ENCODE results near the gene AMFR.

DNA sequence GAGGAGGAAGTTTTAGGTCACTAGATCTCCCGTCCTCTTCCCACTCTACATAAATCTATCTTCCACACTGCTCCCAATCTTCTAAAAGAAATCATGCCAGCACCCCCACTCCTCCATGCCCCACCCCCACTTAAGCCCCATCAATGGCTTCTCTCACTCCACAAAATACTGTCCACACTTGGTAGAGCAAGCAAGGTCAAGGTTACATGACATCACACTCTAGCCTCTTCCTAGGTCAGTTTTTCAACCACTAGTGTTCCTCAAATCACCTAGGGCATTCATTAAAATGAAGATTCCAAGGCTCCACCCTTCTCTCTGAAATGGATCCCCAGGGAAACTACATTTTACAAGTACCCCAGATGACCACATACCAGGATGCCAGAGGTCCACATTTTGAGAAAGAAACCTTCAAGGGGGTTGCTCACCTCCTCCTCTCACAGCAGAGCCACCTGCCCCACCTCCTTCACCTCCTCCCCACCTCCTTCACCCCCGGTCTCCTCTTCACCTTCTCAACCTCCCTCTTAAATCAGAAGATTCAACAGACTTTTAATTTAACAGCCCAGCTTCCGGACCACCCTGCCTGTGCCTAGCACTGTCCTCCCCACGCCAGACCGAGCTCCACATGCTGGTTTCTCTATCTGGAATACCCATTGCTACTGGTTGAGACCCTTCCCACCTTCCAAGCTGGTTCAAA is 3.2 kb downstream of the AMFR start:
- TF ChIP-seq, protein P1, sequence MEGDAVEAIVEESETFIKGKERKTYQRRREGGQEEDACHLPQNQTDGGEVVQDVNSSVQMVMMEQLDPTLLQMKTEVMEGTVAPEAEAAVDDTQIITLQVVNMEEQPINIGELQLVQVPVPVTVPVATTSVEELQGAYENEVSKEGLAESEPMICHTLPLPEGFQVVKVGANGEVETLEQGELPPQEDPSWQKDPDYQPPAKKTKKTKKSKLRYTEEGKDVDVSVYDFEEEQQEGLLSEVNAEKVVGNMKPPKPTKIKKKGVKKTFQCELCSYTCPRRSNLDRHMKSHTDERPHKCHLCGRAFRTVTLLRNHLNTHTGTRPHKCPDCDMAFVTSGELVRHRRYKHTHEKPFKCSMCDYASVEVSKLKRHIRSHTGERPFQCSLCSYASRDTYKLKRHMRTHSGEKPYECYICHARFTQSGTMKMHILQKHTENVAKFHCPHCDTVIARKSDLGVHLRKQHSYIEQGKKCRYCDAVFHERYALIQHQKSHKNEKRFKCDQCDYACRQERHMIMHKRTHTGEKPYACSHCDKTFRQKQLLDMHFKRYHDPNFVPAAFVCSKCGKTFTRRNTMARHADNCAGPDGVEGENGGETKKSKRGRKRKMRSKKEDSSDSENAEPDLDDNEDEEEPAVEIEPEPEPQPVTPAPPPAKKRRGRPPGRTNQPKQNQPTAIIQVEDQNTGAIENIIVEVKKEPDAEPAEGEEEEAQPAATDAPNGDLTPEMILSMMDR (conservative IDR thresholded peaks at IDR 0.05 in 1 of 2, IDR thresholded peaks at IDR 0.05 in 1 of 2; ENCODE audit: extremely low read depth in 1 of 2, insufficient read depth in 1 of 2, low read depth in 1 of 2, low read length in 2 of 2): no peak
- TF ChIP-seq EZH2 (IDR thresholded peaks at IDR 0.05; ENCODE audit: borderline replicate concordance, low read length): no peak
